K562 (cell line): ENCODE data around the gene GUCY1A1.

Experiments
- GABPB2 ChIP-seq: fragments of 250-450 bp; sonication (Bioruptor Pico); conservative IDR thresholded peaks from 2 replicates; pipeline ENCODE4 v1.5.1; 2021; ENCODE audit warnings: mild to moderate bottlenecking
- LCOR ChIP-seq: sonication (generic); formaldehyde crosslinking; IDR thresholded peaks from 2 replicates; pipeline ENCODE4 v1.8.0; 2022; ENCODE audit warnings: mild to moderate bottlenecking, missing genetic modification reagents
- TF ChIP-seq, protein P1 (sequence below): fragments of 450-650 bp; formaldehyde crosslinking; conservative IDR thresholded peaks from 2 replicates; pipeline ENCODE4 v1.4.0; 2022; ENCODE audit warnings: mild to moderate bottlenecking, missing genetic modification characterization
- TF ChIP-seq, protein P2 (sequence below): IDR thresholded peaks from 3 replicates; pipeline ENCODE4 v1.6.1; 2011; ENCODE audit warnings: borderline replicate concordance, mild to moderate bottlenecking; ENCODE audit not compliant: insufficient read length, insufficient read depth
- TF ChIP-seq, protein P3 (sequence below): fragments of 250-450 bp; sonication (Bioruptor Pico); IDR thresholded peaks from 2 replicates; pipeline ENCODE4 v1.8.0; 2022; ENCODE audit warnings: inconsistent platforms
- TF ChIP-seq, protein P4 (sequence below): fragments of 450-650 bp; IDR thresholded peaks from 2 replicates; pipeline ENCODE4 v1.6.1; 2016

DNA sequence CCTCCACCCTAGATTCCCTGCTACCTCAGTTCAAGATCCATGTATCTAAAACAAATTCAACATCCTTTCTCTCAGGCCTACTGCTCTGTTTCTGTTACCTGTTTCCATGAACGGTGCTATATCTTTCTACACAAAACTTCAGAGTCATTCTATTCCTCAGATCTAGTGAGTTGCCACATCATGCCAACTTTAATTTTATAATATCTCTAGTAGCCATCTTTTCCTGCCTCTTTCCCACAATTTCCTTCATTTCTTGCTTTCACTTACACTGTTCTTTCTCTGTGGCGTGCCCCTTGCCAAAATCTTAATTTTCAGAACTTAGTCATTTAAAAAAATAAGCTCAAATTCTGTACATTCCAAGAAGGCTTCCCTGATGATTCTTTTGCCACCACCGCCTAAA is 15.2 kb downstream of the GUCY1A1 start:
- TF ChIP-seq, protein P1, sequence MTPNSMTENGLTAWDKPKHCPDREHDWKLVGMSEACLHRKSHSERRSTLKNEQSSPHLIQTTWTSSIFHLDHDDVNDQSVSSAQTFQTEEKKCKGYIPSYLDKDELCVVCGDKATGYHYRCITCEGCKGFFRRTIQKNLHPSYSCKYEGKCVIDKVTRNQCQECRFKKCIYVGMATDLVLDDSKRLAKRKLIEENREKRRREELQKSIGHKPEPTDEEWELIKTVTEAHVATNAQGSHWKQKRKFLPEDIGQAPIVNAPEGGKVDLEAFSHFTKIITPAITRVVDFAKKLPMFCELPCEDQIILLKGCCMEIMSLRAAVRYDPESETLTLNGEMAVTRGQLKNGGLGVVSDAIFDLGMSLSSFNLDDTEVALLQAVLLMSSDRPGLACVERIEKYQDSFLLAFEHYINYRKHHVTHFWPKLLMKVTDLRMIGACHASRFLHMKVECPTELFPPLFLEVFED (CRISPR knock-in tag), result no peak
- TF ChIP-seq, protein P2, sequence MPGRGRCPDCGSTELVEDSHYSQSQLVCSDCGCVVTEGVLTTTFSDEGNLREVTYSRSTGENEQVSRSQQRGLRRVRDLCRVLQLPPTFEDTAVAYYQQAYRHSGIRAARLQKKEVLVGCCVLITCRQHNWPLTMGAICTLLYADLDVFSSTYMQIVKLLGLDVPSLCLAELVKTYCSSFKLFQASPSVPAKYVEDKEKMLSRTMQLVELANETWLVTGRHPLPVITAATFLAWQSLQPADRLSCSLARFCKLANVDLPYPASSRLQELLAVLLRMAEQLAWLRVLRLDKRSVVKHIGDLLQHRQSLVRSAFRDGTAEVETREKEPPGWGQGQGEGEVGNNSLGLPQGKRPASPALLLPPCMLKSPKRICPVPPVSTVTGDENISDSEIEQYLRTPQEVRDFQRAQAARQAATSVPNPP, result no peak
- no peak for TF ChIP-seq LCOR (CRISPR knock-in tag)
- TF ChIP-seq, protein P3, sequence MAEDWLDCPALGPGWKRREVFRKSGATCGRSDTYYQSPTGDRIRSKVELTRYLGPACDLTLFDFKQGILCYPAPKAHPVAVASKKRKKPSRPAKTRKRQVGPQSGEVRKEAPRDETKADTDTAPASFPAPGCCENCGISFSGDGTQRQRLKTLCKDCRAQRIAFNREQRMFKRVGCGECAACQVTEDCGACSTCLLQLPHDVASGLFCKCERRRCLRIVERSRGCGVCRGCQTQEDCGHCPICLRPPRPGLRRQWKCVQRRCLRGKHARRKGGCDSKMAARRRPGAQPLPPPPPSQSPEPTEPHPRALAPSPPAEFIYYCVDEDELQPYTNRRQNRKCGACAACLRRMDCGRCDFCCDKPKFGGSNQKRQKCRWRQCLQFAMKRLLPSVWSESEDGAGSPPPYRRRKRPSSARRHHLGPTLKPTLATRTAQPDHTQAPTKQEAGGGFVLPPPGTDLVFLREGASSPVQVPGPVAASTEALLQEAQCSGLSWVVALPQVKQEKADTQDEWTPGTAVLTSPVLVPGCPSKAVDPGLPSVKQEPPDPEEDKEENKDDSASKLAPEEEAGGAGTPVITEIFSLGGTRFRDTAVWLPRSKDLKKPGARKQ, result no peak
- TF ChIP-seq, protein P4, sequence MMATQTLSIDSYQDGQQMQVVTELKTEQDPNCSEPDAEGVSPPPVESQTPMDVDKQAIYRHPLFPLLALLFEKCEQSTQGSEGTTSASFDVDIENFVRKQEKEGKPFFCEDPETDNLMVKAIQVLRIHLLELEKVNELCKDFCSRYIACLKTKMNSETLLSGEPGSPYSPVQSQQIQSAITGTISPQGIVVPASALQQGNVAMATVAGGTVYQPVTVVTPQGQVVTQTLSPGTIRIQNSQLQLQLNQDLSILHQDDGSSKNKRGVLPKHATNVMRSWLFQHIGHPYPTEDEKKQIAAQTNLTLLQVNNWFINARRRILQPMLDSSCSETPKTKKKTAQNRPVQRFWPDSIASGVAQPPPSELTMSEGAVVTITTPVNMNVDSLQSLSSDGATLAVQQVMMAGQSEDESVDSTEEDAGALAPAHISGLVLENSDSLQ, result no peak
- no peak for TF ChIP-seq GABPB2
